ENCODE measurements around the gene CFD. TPM values are rescaled to one million over a fixed set of nuclear protein-coding genes. Genes with fewer than 3 reads are reported as not detected.
"Not testable (repeated sequence)": the region's sequence is repeated elsewhere in the genome, so short reads cannot be mapped to it uniquely, and the experiment has no call there.

Gene CFD
- total RNA-seq, 1 experiment from 2014 or later: 1.7 TPM

- TF ChIP-seq, protein P1, sequence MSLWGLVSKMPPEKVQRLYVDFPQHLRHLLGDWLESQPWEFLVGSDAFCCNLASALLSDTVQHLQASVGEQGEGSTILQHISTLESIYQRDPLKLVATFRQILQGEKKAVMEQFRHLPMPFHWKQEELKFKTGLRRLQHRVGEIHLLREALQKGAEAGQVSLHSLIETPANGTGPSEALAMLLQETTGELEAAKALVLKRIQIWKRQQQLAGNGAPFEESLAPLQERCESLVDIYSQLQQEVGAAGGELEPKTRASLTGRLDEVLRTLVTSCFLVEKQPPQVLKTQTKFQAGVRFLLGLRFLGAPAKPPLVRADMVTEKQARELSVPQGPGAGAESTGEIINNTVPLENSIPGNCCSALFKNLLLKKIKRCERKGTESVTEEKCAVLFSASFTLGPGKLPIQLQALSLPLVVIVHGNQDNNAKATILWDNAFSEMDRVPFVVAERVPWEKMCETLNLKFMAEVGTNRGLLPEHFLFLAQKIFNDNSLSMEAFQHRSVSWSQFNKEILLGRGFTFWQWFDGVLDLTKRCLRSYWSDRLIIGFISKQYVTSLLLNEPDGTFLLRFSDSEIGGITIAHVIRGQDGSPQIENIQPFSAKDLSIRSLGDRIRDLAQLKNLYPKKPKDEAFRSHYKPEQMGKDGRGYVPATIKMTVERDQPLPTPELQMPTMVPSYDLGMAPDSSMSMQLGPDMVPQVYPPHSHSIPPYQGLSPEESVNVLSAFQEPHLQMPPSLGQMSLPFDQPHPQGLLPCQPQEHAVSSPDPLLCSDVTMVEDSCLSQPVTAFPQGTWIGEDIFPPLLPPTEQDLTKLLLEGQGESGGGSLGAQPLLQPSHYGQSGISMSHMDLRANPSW (CRISPR knock-in tag; conservative IDR thresholded peaks at IDR 0.05; ENCODE audit: low read depth): no peak
Observed at GRCh38 chr19:876780-877314, 17.4 kb downstream of the CFD start (continued).

GRCh38 chr19:877992-878660, 18.7 kb downstream of the CFD start:
- H3K36me3 Mint-ChIP-seq: peaks cover 25% of the 10 kb centered on the region
- POLR2A ChIA-PET; H3K4me1 Mint-ChIP-seq; ATAC-seq; H3K27ac Mint-ChIP-seq; H3K4me3 Mint-ChIP-seq; DNase-seq (ENCODE audit: low spot score); H3K9me3 Mint-ChIP-seq; H3K27me3 Mint-ChIP-seq (ENCODE audit: low read depth): not testable (repeated sequence)
- CTCF ChIA-PET: interaction anchor here (0.7 to 2.5 kb wide), 2 partner anchors 19 to 43 kb away, joined by 3 to 7 read pairs; no protein-coding TSS in a partner anchor

DNA sequence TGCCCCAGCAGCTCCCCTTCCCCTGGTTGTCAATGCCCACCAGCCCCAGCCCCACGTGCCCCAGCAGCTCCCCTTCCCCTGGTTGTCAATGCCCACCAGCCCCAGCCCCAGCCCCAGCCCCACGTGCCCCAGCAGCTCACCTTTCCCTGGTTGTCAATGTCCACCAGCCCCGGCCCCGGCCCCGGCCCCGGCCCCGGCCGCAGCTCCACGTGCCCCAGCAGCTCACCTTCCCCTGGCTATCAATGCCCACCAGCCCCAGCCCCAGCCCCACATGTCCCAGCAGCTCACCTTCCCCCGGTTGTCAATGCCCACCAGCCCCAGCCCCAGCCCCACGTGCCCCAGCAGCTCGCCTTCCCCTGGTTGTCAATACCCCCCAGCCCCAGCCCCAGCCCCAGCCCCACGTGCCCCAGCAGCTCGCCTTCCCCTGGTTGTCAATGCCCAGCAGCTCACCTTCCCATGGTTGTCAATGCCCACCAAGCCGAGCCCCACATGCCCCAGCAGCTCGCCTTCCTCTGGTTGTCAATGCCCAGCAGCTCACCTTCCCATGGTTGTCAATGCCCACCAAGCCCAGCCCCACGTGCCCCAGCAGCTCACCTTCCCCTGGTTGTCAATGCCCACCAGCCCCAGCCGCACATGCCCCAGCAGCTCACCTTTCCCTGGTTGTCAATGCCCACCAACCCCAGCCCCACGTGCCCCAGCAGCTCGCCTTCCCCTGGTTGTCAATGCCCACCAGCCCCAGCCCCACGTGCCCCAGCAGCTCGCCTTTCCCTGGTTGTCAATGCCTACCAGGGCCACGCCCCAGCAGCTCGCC, 19.5 kb downstream of the CFD start:
- DNase-seq (ENCODE audit: low spot score); H3K27me3 Mint-ChIP-seq (ENCODE audit: low read depth); ATAC-seq; H3K27ac Mint-ChIP-seq; POLR2A ChIA-PET; H3K4me3 Mint-ChIP-seq; H3K4me1 Mint-ChIP-seq; H3K9me3 Mint-ChIP-seq: not testable (repeated sequence)
- CTCF ChIA-PET: interaction anchor here (0.7 to 2.5 kb wide), 2 partner anchors 18 to 43 kb away, joined by 3 to 7 read pairs; no protein-coding TSS in a partner anchor
- H3K36me3 Mint-ChIP-seq: peaks cover 25% of the 10 kb centered on the region

- no peak overlapping the region for H3K27ac Mint-ChIP-seq
- TF ChIP-seq ZNF425 (CRISPR knock-in tag; conservative IDR thresholded peaks at IDR 0.05) (no peak), CREM (CRISPR knock-in tag; IDR thresholded peaks at IDR 0.05) (no peak), MAX (CRISPR knock-in tag; IDR thresholded peaks at IDR 0.05) (no peak), ZNF281 (CRISPR knock-in tag; IDR thresholded peaks at IDR 0.05) (no peak)
- no peak overlapping the region for H3K4me3 Mint-ChIP-seq
- H3K27me3 Mint-ChIP-seq (ENCODE audit: low read depth): no peaks in the 10 kb centered on the region
- ATAC-seq (no peak), DNase-seq (ENCODE audit: low spot score) (no peak)
- peaks cover 25% of the 10 kb centered on the region for H3K36me3 Mint-ChIP-seq
- ChIA-PET CTCF (no interaction called here), POLR2A (no interaction called here)
- H3K4me1 Mint-ChIP-seq: no peaks in the 10 kb centered on the region
- no peaks in the 10 kb centered on the region for H3K9me3 Mint-ChIP-seq
Observed at GRCh38 chr19:879711-880438, 20.4 kb downstream of the CFD start.

All from WTC11 (cell line).